Neuron (in vitro differentiated cells): Measurements from ENCODE around the gene GRID1.

ENCODE experiments used
- H2AFZ ChIP-seq: one replicate; pipeline ENCODE4 v1.6.1; 2013; ENCODE audit warnings: low read depth, mild to moderate bottlenecking, inconsistent platforms, low read length, moderate library complexity
- H3K27me3 ChIP-seq: one replicate; pipeline ENCODE4 v1.6.1; 2013; ENCODE audit warnings: low read length; ENCODE audit not compliant: insufficient read depth
- H3K36me3 ChIP-seq: one replicate; pipeline ENCODE4 v1.6.1; 2013; ENCODE audit warnings: low read length; ENCODE audit not compliant: insufficient read depth
- H3K4me1 ChIP-seq: one replicate; pipeline ENCODE4 v1.6.1; 2013; ENCODE audit warnings: low read length; ENCODE audit not compliant: insufficient read depth
- H3K4me3 ChIP-seq: 2 replicates; pipeline ENCODE4 v1.5.1; 2013; ENCODE audit warnings: mild to moderate bottlenecking, low read length, moderate library complexity
- H3K9me3 ChIP-seq: one replicate; pipeline ENCODE4 v1.6.1; 2013; ENCODE audit warnings: low read length

Gene GRID1

GRCh38 chr10:86135191-86135590 is 231.4 kb downstream of the GRID1 start:
- Histone ChIP-seq H3K27me3 (no peaks in the 10 kb centered on the region), H3K36me3 (no peaks in the 10 kb centered on the region), H2AFZ (no peak overlapping the region), H3K4me3 (no peak overlapping the region), H3K4me1 (no peaks in the 10 kb centered on the region), H3K9me3 (no peaks in the 10 kb centered on the region)

- H3K4me3 ChIP-seq: no peak overlapping the region
- no peaks in the 10 kb centered on the region for H3K4me1 ChIP-seq
- H3K27me3 ChIP-seq: no peaks in the 10 kb centered on the region
- no peak overlapping the region for H2AFZ ChIP-seq
- no peaks in the 10 kb centered on the region for H3K9me3 ChIP-seq
- no peaks in the 10 kb centered on the region for H3K36me3 ChIP-seq
These were observed 235.7 kb downstream of the GRID1 start for GRCh38 chr10:86130737-86131475.

DNA sequence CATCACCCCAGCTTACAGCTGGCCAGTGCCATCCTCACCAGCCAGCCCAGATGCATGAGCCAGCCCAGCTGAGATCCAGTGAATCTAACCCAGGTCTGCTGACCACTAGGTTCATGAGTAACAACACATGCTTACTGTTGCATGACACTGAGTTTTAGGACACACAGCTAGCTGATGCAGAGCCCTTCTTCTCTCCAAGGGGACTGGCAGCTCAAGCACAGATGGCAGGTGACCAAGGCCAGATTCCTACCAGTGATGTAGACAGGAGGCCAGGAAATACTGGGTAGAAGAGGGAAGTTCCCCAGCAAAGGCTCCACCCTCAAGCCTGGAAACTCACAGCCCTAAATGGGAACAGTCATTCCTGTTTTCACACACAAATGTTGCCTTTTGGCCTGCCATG is 236.6 kb downstream of the GRID1 start:
- no peaks in the 10 kb centered on the region for H3K9me3 ChIP-seq
- H3K4me1 ChIP-seq: no peaks in the 10 kb centered on the region
- H3K27me3 ChIP-seq: no peaks in the 10 kb centered on the region
- no peak overlapping the region for H2AFZ ChIP-seq
- H3K36me3 ChIP-seq: no peaks in the 10 kb centered on the region
- H3K4me3 ChIP-seq: no peak overlapping the region

DNA sequence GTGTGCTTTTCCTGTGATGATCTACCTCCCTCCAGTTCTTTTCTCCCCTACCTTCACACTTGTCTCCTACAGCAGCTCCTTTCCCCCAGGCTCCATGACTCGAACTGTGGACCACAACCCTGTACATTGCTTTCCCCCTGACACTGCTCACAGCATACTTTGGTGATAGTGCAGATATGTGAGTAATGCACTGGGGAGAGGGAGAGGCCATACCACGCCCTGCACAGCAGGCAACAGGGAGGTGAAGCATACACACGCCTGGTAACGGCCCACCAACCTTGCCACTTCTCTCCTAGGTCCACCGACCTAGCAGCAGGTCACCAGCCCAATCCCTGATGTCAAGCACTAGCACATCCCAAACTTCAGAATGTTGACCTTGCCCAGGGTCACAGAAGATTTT is 238.2 kb downstream of the GRID1 start:
- no peak overlapping the region for H3K4me3 ChIP-seq
- no peaks in the 10 kb centered on the region for H3K27me3 ChIP-seq
- H3K4me1 ChIP-seq: no peaks in the 10 kb centered on the region
- no peaks in the 10 kb centered on the region for H3K36me3 ChIP-seq
- H2AFZ ChIP-seq: no peak overlapping the region
- no peaks in the 10 kb centered on the region for H3K9me3 ChIP-seq

- H3K9me3 ChIP-seq: no peaks in the 10 kb centered on the region
- H3K4me1 ChIP-seq: no peaks in the 10 kb centered on the region
- no peak overlapping the region for H3K4me3 ChIP-seq
- H2AFZ ChIP-seq: no peak overlapping the region
- H3K27me3 ChIP-seq: no peaks in the 10 kb centered on the region
- no peaks in the 10 kb centered on the region for H3K36me3 ChIP-seq
These were observed 239.2 kb downstream of the GRID1 start for GRCh38 chr10:86127274-86127819.

DNA sequence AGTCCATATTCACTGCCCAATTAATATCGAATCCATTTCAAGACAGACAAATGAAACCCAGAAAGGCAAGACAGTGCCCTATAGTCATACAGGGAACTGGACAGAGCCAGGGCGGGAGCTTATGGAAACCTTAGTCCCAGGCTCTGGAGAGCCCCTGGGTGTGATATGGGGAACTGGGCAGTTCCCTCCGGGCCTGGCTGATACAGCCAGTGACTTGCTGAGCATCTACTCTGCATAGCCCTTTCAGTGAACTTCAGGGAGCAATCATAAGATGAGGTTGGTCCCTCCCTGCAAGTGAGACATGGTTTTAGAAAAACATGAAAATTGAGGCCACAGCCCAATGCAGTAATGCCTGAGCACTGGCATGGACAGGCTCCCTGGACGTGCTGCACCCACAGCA is 241.9 kb downstream of the GRID1 start:
- H3K4me1 ChIP-seq: no peaks in the 10 kb centered on the region
- no peak overlapping the region for H2AFZ ChIP-seq
- H3K27me3 ChIP-seq: no peaks in the 10 kb centered on the region
- H3K9me3 ChIP-seq: no peaks in the 10 kb centered on the region
- no peaks in the 10 kb centered on the region for H3K36me3 ChIP-seq
- H3K4me3 ChIP-seq: no peak overlapping the region

GRCh38 chr10:86123715-86124114 is 242.9 kb downstream of the GRID1 start:
- no peaks in the 10 kb centered on the region for H3K27me3 ChIP-seq
- H3K36me3 ChIP-seq: no peaks in the 10 kb centered on the region
- H3K4me1 ChIP-seq: no peaks in the 10 kb centered on the region
- H3K9me3 ChIP-seq: no peaks in the 10 kb centered on the region
- H3K4me3 ChIP-seq: no peak overlapping the region
- H2AFZ ChIP-seq: no peak overlapping the region

GRCh38 chr10:86123304-86123703 is 243.3 kb downstream of the GRID1 start:
- Histone ChIP-seq H3K4me3 (no peak overlapping the region), H3K9me3 (no peaks in the 10 kb centered on the region), H3K27me3 (no peaks in the 10 kb centered on the region), H3K36me3 (no peaks in the 10 kb centered on the region), H2AFZ (no peak overlapping the region), H3K4me1 (no peaks in the 10 kb centered on the region)

GRCh38 chr10:86122646-86123045 is 243.9 kb downstream of the GRID1 start:
- no peak overlapping the region for H2AFZ ChIP-seq
- H3K4me3 ChIP-seq: no peak overlapping the region
- H3K4me1 ChIP-seq: no peaks in the 10 kb centered on the region
- H3K27me3 ChIP-seq: no peaks in the 10 kb centered on the region
- H3K36me3 ChIP-seq: no peaks in the 10 kb centered on the region
- no peaks in the 10 kb centered on the region for H3K9me3 ChIP-seq

GRCh38 chr10:86121200-86121599 is 245.4 kb downstream of the GRID1 start:
- Histone ChIP-seq H3K4me3 (no peak overlapping the region), H3K9me3 (no peaks in the 10 kb centered on the region), H3K36me3 (no peaks in the 10 kb centered on the region), H3K4me1 (no peaks in the 10 kb centered on the region), H2AFZ (no peak overlapping the region), H3K27me3 (no peaks in the 10 kb centered on the region)

GRCh38 chr10:86117051-86117450 is 249.5 kb downstream of the GRID1 start:
- H3K9me3 ChIP-seq: no peaks in the 10 kb centered on the region
- H3K4me1 ChIP-seq: no peaks in the 10 kb centered on the region
- H3K4me3 ChIP-seq: no peak overlapping the region
- H2AFZ ChIP-seq: no peak overlapping the region
- no peaks in the 10 kb centered on the region for H3K36me3 ChIP-seq
- no peaks in the 10 kb centered on the region for H3K27me3 ChIP-seq

DNA sequence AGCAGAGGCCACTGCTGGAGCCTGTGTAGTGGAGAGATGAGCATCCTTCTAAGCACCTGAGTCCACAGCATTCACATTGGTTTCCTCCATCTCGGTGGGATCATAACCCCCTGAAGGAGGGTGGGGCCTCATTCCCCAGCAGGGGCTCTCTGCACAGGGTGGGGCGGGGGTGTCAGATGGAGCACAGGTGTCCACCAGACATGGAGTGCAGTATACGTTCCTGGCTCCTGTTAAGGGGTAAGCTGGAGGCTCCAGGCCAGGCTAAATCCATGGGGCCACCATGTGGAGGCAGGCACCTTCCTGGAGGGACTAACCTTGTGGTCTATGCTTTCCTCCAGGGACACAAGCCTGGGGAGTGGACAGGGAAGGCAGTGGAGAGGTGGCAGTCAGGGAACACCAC is 252.6 kb downstream of the GRID1 start:
- Histone ChIP-seq H3K4me1 (no peaks in the 10 kb centered on the region), H3K9me3 (no peaks in the 10 kb centered on the region), H3K36me3 (no peaks in the 10 kb centered on the region), H3K4me3 (no peak overlapping the region), H3K27me3 (no peaks in the 10 kb centered on the region), H2AFZ (no peak overlapping the region)

DNA sequence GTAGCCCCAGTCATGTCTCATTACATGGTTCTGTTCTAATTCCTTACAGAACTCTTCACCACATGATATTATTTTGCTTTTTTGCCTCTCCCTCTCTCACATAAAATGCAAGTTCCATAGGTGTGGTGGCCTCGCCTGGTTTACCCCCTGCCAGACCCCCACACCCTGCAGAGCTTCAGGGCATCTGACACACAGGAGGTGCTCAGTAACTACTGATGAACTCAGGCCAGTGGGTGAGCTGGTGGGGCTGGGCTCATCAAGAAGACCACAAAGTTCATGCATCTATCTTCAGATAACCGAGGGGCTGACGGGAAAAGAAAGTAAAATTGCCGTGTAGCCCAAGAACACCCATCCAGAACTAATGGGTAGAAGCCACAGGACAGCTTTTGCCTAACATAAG is 253.1 kb downstream of the GRID1 start:
- Histone ChIP-seq H3K4me3 (no peak overlapping the region), H3K9me3 (no peaks in the 10 kb centered on the region), H3K4me1 (no peaks in the 10 kb centered on the region), H3K36me3 (no peaks in the 10 kb centered on the region), H3K27me3 (no peaks in the 10 kb centered on the region), H2AFZ (no peak overlapping the region)

DNA sequence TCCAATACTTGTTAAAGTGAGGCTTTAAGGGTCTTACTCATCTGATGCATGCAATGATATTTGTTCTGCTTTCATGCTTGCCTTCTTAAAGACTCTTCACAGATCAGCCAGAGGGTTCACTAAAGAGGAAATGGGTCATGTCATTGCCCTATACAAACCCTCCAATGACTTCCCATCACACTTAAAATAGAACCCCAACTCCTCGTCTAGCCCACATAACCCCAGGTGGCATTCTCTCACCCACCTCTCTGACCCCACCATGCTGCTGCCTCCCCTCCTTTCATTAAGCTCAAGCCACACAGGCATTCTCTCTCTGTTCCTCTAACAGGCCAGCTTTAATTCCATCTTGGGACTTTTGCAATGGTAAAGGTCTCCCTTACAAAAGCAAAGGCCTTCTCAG is 253.6 kb downstream of the GRID1 start:
- H3K4me3 ChIP-seq: no peak overlapping the region
- no peaks in the 10 kb centered on the region for H3K36me3 ChIP-seq
- no peak overlapping the region for H2AFZ ChIP-seq
- no peaks in the 10 kb centered on the region for H3K27me3 ChIP-seq
- no peaks in the 10 kb centered on the region for H3K9me3 ChIP-seq
- no peaks in the 10 kb centered on the region for H3K4me1 ChIP-seq
